ENCODE results near the gene SEMA3E. TPM values are rescaled to one million over a fixed set of nuclear protein-coding genes. Genes with fewer than 3 reads are reported as not detected.

Gene SEMA3E
- total RNA-seq, 1 donor from 2014 or later: 0.27 TPM

GRCh38 chr7:83492802-83493201 is 156.1 kb downstream of the SEMA3E start:
- no peak for TF ChIP-seq CTCF (IDR thresholded peaks at IDR 0.05; ENCODE audit: borderline replicate concordance)
- intact Hi-C loops (cut with micrococcal nuclease): no loop called here
- Histone ChIP-seq H3K4me3 (no peak overlapping the region), H3K4me1 (no peaks in the 10 kb centered on the region), H3K36me3 (no peaks in the 10 kb centered on the region), H3K9me3 (replicated peaks) (no peaks in the 10 kb centered on the region), H3K27me3 (ENCODE audit: low read depth) (no peaks in the 10 kb centered on the region), H3K27ac (replicated peaks) (no peak overlapping the region)
- no peak for DNase-seq

- no peak for DNase-seq
- Histone ChIP-seq H3K4me3 (no peak overlapping the region), H3K4me1 (no peaks in the 10 kb centered on the region), H3K9me3 (replicated peaks) (no peaks in the 10 kb centered on the region), H3K27ac (replicated peaks) (no peak overlapping the region), H3K27me3 (ENCODE audit: low read depth) (no peaks in the 10 kb centered on the region), H3K36me3 (no peaks in the 10 kb centered on the region)
- no peak for TF ChIP-seq CTCF (IDR thresholded peaks at IDR 0.05; ENCODE audit: borderline replicate concordance)
- intact Hi-C loops (cut with micrococcal nuclease): no loop called here
Measured at GRCh38 chr7:83487801-83488200, 161.1 kb downstream of the SEMA3E start.

- Histone ChIP-seq H3K36me3 (no peaks in the 10 kb centered on the region), H3K27ac (replicated peaks) (no peak overlapping the region), H3K4me3 (no peak overlapping the region), H3K27me3 (ENCODE audit: low read depth) (no peaks in the 10 kb centered on the region), H3K9me3 (replicated peaks) (no peaks in the 10 kb centered on the region), H3K4me1 (no peaks in the 10 kb centered on the region)
- no peak for TF ChIP-seq CTCF (IDR thresholded peaks at IDR 0.05; ENCODE audit: borderline replicate concordance)
- intact Hi-C loops (cut with micrococcal nuclease): no loop called here
- no peak for DNase-seq
Measured at GRCh38 chr7:83486957-83487356, 162.0 kb downstream of the SEMA3E start.

- no peak for TF ChIP-seq CTCF (IDR thresholded peaks at IDR 0.05; ENCODE audit: borderline replicate concordance)
- no peak for DNase-seq
- intact Hi-C loops (cut with micrococcal nuclease): no loop called here
- Histone ChIP-seq H3K4me3 (no peak overlapping the region), H3K27ac (replicated peaks) (no peak overlapping the region), H3K27me3 (ENCODE audit: low read depth) (no peaks in the 10 kb centered on the region), H3K36me3 (no peaks in the 10 kb centered on the region), H3K4me1 (no peaks in the 10 kb centered on the region), H3K9me3 (replicated peaks) (no peaks in the 10 kb centered on the region)
Measured at GRCh38 chr7:83486536-83486935, 162.4 kb downstream of the SEMA3E start.

GRCh38 chr7:83484826-83485225 is 164.1 kb downstream of the SEMA3E start:
- intact Hi-C loops (cut with micrococcal nuclease): no loop called here
- no peak overlapping the region for H3K4me3 ChIP-seq
- no peaks in the 10 kb centered on the region for H3K36me3 ChIP-seq
- no peaks in the 10 kb centered on the region for H3K4me1 ChIP-seq
- no peak for DNase-seq
- H3K27ac ChIP-seq (replicated peaks): no peak overlapping the region
- no peak for TF ChIP-seq CTCF (IDR thresholded peaks at IDR 0.05; ENCODE audit: borderline replicate concordance)
- no peaks in the 10 kb centered on the region for H3K27me3 ChIP-seq (ENCODE audit: low read depth)
- H3K9me3 ChIP-seq (replicated peaks): no peaks in the 10 kb centered on the region

GRCh38 chr7:83484266-83484665 is 164.7 kb downstream of the SEMA3E start:
- DNase-seq: no peak
- Histone ChIP-seq H3K9me3 (replicated peaks) (no peaks in the 10 kb centered on the region), H3K36me3 (no peaks in the 10 kb centered on the region), H3K27me3 (ENCODE audit: low read depth) (no peaks in the 10 kb centered on the region), H3K27ac (replicated peaks) (no peak overlapping the region), H3K4me3 (no peak overlapping the region), H3K4me1 (no peaks in the 10 kb centered on the region)
- intact Hi-C loops (cut with micrococcal nuclease): no loop called here
- TF ChIP-seq CTCF (IDR thresholded peaks at IDR 0.05; ENCODE audit: borderline replicate concordance): no peak

Data from left ventricle myocardium inferior (tissue), 1 donor.